GM19395 (cell line): ENCODE data around the gene UNC50.
"Not testable (repeated sequence)": the region's sequence is repeated elsewhere in the genome, so short reads cannot be mapped to it uniquely, and the experiment has no call there.

ENCODE experiments used
- ATAC-seq: cut with Tn5 transposase; IDR thresholded peaks from one replicate; pipeline ENCODE4 v1.9.1; 2021; ENCODE audit warnings: mild to moderate bottlenecking, moderate library complexity; ENCODE audit not compliant: unreplicated experiment

UNC50 gene

GRCh38 chr2:98576666-98577312, 31.6 kb upstream of the UNC50 start:
- ATAC-seq, result no peak

- no peak for ATAC-seq
These were observed 31.1 kb upstream of the UNC50 start for GRCh38 chr2:98577313-98577712.

- ATAC-seq, result no peak
These were observed 30.2 kb upstream of the UNC50 start for GRCh38 chr2:98578231-98578630.

GRCh38 chr2:98579926-98580325, 28.5 kb upstream of the UNC50 start:
- ATAC-seq, result no peak

- no peak for ATAC-seq
These were observed 27.6 kb upstream of the UNC50 start for GRCh38 chr2:98580656-98581284.

GRCh38 chr2:98582523-98582922, 25.9 kb upstream of the UNC50 start:
- no peak for ATAC-seq

- no peak for ATAC-seq
These were observed 25.1 kb upstream of the UNC50 start for GRCh38 chr2:98583276-98583675.

- no peak for ATAC-seq
These were observed 24.4 kb upstream of the UNC50 start for GRCh38 chr2:98583816-98584618.

- no peak for ATAC-seq
These were observed 23.0 kb upstream of the UNC50 start for GRCh38 chr2:98585386-98585785.

- no peak for ATAC-seq
These were observed 21.7 kb upstream of the UNC50 start for GRCh38 chr2:98586551-98587140.

GRCh38 chr2:98588880-98589431, 19.4 kb upstream of the UNC50 start:
- no peak for ATAC-seq

GRCh38 chr2:98589489-98589888, 18.9 kb upstream of the UNC50 start:
- no peak for ATAC-seq

GRCh38 chr2:98592565-98592964, 15.8 kb upstream of the UNC50 start:
- no peak for ATAC-seq

GRCh38 chr2:98594665-98595064, 13.7 kb upstream of the UNC50 start:
- not testable (repeated sequence) for ATAC-seq

GRCh38 chr2:98598781-98599428, 9.5 kb upstream of the UNC50 start:
- no peak for ATAC-seq

- ATAC-seq, result no peak
These were observed 6.8 kb upstream of the UNC50 start for GRCh38 chr2:98601532-98602132.

- ATAC-seq, result no peak
These were observed 3.8 kb upstream of the UNC50 start for GRCh38 chr2:98604547-98604946.

- ATAC-seq, result no peak
These were observed 3.3 kb upstream of the UNC50 start for GRCh38 chr2:98605076-98605475.

GRCh38 chr2:98606431-98606830, 2.0 kb upstream of the UNC50 start:
- ATAC-seq, result no peak

GRCh38 chr2:98607104-98607503, 1.3 kb upstream of the UNC50 start:
- ATAC-seq, result no peak
